ENCODE data around the gene PEMT. TPM values are rescaled to one million over a fixed set of nuclear protein-coding genes. Genes with fewer than 3 reads are reported as not detected.

Gene PEMT
- total RNA-seq, 1 experiment from 2014 or later, result 53.1 TPM

DNA sequence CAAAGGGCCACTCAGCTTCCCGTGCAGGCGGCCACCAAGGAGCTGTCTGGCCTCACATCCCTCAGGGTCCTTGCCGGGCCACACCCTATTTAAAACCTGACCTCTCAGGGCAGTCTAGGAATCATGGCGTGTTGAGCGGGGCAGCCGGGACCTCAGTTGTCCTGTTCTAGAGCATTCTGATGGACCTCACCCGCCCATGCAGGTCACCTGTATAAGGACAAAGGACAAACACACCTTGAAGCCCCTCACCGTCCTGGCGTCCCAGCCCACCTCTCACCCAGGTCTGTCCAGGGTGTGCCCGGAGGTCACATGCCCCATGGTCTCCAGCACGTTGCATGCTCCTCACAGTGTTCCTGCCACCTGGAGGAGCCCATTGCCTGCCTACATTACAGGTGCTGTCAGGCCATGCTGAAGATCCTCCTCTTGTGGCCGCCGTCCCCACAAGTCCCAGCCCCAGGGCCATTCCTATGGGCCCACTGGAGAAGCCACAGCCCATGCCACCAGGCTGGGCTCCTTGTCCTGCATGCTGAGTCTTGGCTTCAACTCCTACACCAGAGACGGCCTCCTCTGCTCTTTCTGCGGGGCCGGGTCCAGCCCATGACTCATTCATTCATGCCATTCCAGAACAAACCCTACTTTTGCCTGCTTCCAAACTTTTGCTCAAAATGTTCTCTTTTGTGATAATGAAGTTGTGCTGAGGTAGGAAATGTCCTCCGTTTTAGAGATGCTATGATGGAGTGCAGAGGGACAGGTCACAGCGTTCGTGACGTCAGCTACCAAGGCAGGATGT is 46.3 kb downstream of the PEMT start:
- Mint-ChIP-seq H3K27ac (no peak overlapping the region), H3K4me3 (no peak overlapping the region)

More for the DNA sequence above, 46.3 kb downstream of the PEMT start:
- DNase-seq (ENCODE audit: low spot score) (no peak), ATAC-seq (no peak)
- H3K27me3 Mint-ChIP-seq (ENCODE audit: low read depth), result no peaks in the 10 kb centered on the region
- POLR2A ChIA-PET, result no interaction called here
- no peaks in the 10 kb centered on the region for H3K36me3 Mint-ChIP-seq
- CTCF ChIA-PET, result interaction anchor here (2.2 kb wide), 1 partner anchor 49 kb away, joined by 9 read pairs; the partner anchor contains the start of gene RASD1
- no peaks in the 10 kb centered on the region for H3K9me3 Mint-ChIP-seq
- TF ChIP-seq PRRX2 (CRISPR knock-in tag; IDR thresholded peaks at IDR 0.05), result no peak
- no peak for TF ChIP-seq SP1 (CRISPR knock-in tag; conservative IDR thresholded peaks at IDR 0.05)
- TF ChIP-seq, protein P1, sequence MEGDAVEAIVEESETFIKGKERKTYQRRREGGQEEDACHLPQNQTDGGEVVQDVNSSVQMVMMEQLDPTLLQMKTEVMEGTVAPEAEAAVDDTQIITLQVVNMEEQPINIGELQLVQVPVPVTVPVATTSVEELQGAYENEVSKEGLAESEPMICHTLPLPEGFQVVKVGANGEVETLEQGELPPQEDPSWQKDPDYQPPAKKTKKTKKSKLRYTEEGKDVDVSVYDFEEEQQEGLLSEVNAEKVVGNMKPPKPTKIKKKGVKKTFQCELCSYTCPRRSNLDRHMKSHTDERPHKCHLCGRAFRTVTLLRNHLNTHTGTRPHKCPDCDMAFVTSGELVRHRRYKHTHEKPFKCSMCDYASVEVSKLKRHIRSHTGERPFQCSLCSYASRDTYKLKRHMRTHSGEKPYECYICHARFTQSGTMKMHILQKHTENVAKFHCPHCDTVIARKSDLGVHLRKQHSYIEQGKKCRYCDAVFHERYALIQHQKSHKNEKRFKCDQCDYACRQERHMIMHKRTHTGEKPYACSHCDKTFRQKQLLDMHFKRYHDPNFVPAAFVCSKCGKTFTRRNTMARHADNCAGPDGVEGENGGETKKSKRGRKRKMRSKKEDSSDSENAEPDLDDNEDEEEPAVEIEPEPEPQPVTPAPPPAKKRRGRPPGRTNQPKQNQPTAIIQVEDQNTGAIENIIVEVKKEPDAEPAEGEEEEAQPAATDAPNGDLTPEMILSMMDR (IDR thresholded peaks at IDR 0.05), result no peak
- TF ChIP-seq ZMAT4 (CRISPR knock-in tag; IDR thresholded peaks at IDR 0.05), result no peak
- TF ChIP-seq ATF2 (CRISPR knock-in tag; IDR thresholded peaks at IDR 0.05; ENCODE audit: borderline replicate concordance, low read depth), result no peak
- no peak for TF ChIP-seq ZNF425 (CRISPR knock-in tag; conservative IDR thresholded peaks at IDR 0.05)
- no peak for TF ChIP-seq GTF2I (CRISPR knock-in tag; conservative IDR thresholded peaks at IDR 0.05)
- TF ChIP-seq, protein P2, sequence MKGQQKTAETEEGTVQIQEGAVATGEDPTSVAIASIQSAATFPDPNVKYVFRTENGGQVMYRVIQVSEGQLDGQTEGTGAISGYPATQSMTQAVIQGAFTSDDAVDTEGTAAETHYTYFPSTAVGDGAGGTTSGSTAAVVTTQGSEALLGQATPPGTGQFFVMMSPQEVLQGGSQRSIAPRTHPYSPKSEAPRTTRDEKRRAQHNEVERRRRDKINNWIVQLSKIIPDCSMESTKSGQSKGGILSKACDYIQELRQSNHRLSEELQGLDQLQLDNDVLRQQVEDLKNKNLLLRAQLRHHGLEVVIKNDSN (CRISPR knock-in tag; IDR thresholded peaks at IDR 0.05), result no peak
- TF ChIP-seq GRHL2 (CRISPR knock-in tag; IDR thresholded peaks at IDR 0.05; ENCODE audit: insufficient replicate concordance, severe bottlenecking), result no peak
- TF ChIP-seq ATF6 (CRISPR knock-in tag; IDR thresholded peaks at IDR 0.05), result no peak
- TF ChIP-seq, protein P3, sequence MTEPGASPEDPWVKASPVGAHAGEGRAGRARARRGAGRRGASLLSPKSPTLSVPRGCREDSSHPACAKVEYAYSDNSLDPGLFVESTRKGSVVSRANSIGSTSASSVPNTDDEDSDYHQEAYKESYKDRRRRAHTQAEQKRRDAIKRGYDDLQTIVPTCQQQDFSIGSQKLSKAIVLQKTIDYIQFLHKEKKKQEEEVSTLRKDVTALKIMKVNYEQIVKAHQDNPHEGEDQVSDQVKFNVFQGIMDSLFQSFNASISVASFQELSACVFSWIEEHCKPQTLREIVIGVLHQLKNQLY (CRISPR knock-in tag; IDR thresholded peaks at IDR 0.05), result no peak
- no peak for TF ChIP-seq AR (CRISPR knock-in tag; IDR thresholded peaks at IDR 0.05)
- TF ChIP-seq ELF4 (CRISPR knock-in tag; IDR thresholded peaks at IDR 0.05; ENCODE audit: low read depth), result no peak
- TF ChIP-seq CREM (CRISPR knock-in tag; IDR thresholded peaks at IDR 0.05), result no peak
- H3K4me1 Mint-ChIP-seq, result peaks cover 4% of the 10 kb centered on the region; the same call in 1 of the 2 replicates

Data from WTC11 (cell line).